Heart right ventricle (tissue), 16 donors: ENCODE data around the gene IQSEC3. TPM values are rescaled to one million over a fixed set of nuclear protein-coding genes. Genes with fewer than 3 reads are reported as not detected.
A peak's percentile ranks its signal among the peaks of the same experiment; 100 is the strongest.

ENCODE experiments used
- ATAC-seq, 8 donors: fragments of 200-7000 bp; cut with Tn5 transposase; one replicate each; pipeline ENCODE4 v1.9.1; 2020; ENCODE audit warnings: mild to moderate bottlenecking in 8 of 8, moderate library complexity in 8 of 8, moderate number of reproducible peaks in 1 of 8
- DNase-seq, 2 donors: peaks; one replicate each; pipeline ENCODE4 v3.0.0-alpha.2; 2020
- H3K27ac ChIP-seq, 10 donors: fragments of 200-600 bp; sonication (generic) in 2 of 10; one replicate each; pipeline versions ENCODE4 v1.5.0 to v1.8.0; 2020 to 2022; ENCODE audit warnings: mild to moderate bottlenecking in 3 of 10
- H3K27me3 ChIP-seq, 7 donors: fragments of 200-600 bp; one replicate each; pipeline ENCODE4 v1.8.0; 2021 to 2022; ENCODE audit warnings: mild to moderate bottlenecking in 2 of 7
- H3K36me3 ChIP-seq, 9 donors: fragments of 200-600 bp; sonication (generic) in 1 of 9; one replicate each; pipeline versions ENCODE4 v1.5.0 to v1.8.0; 2020 to 2022; ENCODE audit warnings: mild to moderate bottlenecking in 2 of 9
- H3K4me1 ChIP-seq, 9 donors: fragments of 200-600 bp; sonication (generic) in 1 of 9; one replicate each; pipeline versions ENCODE4 v1.5.0 to v1.8.0; 2020 to 2022; ENCODE audit warnings: mild to moderate bottlenecking in 4 of 9
- H3K4me3 ChIP-seq, 10 donors: fragments of 200-600 bp; sonication (generic) in 2 of 10; one replicate each; pipeline versions ENCODE4 v1.5.0 to v1.8.0; 2020 to 2022; ENCODE audit warnings: mild to moderate bottlenecking in 7 of 10, moderate library complexity in 2 of 10
- H3K9me3 ChIP-seq, 11 donors: fragments of 200-600 bp in 10 of 11; sonication (generic) in 2 of 11; one replicate each; pipeline versions ENCODE4 v1.5.0 to v1.8.0; 2013 to 2022; ENCODE audit warnings: mild to moderate bottlenecking in 2 of 11, control low read depth in 1 of 11, moderate library complexity in 1 of 11
- CTCF ChIP-seq, 9 donors: fragments of 200-600 bp; sonication (generic) in 2 of 9; IDR thresholded peaks; one replicate each; pipeline versions ENCODE4 v1.5.0 to v1.8.0; 2021 to 2022; ENCODE audit warnings: antibody characterized with exemption in 9 of 9, mild to moderate bottlenecking in 5 of 9, moderate library complexity in 1 of 9
- WGBS, 2 donors: extraction: QIAGEN DNeasy Blood & Tissue Kit; methylation state at CpG; one replicate each; pipeline ENCODE4 v1.1.7; 2013; ENCODE audit warnings: inconsistent platforms in 1 of 2; 5-methylcytosine and 5-hydroxymethylcytosine counted together
- intact Hi-C, 10 donors: fragments of 100-400 bp; cut with DNase I; formaldehyde crosslinking; loops; one replicate each; pipeline versions ENCODE4 v1.11.1 to v1.14.2; 2022
- polyA plus RNA-seq, 2 donors: library from polyadenylated mRNA; stranded (reverse); fragments of 200-250 nt; gene quantifications; one replicate each; pipeline ENCODE4 v1.2.3, GENCODE V29; 2013
- total RNA-seq, 10 donors: library from RNA; stranded (reverse); fragmentation: NEBNext Ultra II Directional in 3 of 10; extraction: Animal tissue kit (Norgen Biotek cat#: 25700) in 3 of 10; gene quantifications; one replicate each; pipeline versions ENCODE4 v1.2.1 to v1.2.4, GENCODE V29; 2021 to 2023
- donor health status: Arrhythmogenic right ventricular cardiomyopathy.
- donor health status: ischemic (EF 13 %, LVEDD 7.1; RV severe dilation, severe dysfunction).
- donor health status: healthy with polysubstance abuse.
- donor health status: DM: no; HTN: yes; CAD: no.
- donor health status: DM: no; HTN: no; CAD: no.
- donor health status: ischemic (EF 25% LVEDD 6.9; RV normal size, moderate dysfunction).
- donor health status: ischemic (EF 25% LVEDD 5.7; RV mildly dilated, moderate dysfunction).
- donor health status: healthy.
- donor health status: DM: yes; HTN: yes; CAD: no.
- donor health status: Ischemic cardiomyopathy.
- donor health status: ischemic (EF 35%, LVEDD 5.7; RV mildly dilated, moderate dysfunction).
- donor health status: nonischemic (EF 11% LVEDD 7.7; RV severe dilation, severe dysfunction).
- donor health status: DM: yes; HTN: yes; CAD: no.
- donor health status: PGD.
- donor health status: ischemic (EF 29% LVEDD 5.4; RV normal size, mild dysfunction).
- donor health status: nonischemic (EF 23%, LVEDD 6.1; RV moderate dilation, normal function).

Gene IQSEC3
- total and polyA plus RNA-seq, 12 donors: 0.30 to 2.7 (median 1.1) TPM

DNA sequence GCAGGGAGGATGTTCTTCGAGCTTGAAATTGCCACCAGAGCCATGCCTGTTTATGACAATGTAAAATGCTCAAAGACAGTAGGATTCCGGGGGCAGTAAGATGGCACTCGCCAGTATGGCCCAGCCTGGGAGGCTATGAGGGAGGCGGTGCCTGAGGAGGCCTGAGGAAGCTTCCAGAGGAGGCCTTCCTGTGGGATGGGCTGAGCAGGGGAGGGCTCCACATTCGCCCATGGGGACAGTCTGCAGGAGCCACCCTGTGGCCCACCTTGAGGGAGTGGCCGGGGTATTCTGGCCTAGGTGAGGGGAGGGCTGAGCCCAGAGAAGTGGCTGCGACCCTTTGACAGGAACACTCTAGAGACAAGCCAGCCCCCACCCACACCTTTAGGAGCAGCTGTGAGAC is 50.7 kb downstream of the IQSEC3 start:
- ATAC-seq (peak in 1 of 8 donors; percentile 24), DNase-seq (no peak)
- Histone ChIP-seq H3K4me1 (no peaks in the 10 kb centered on the region), H3K9me3 (no peaks in the 10 kb centered on the region), H3K4me3 (no peak overlapping the region), H3K27me3 (peaks cover 0 to 33% (median 9%) of the 10 kb centered on the region in 7 donors), H3K36me3 (no peaks in the 10 kb centered on the region), H3K27ac (no peak overlapping the region)
- intact Hi-C loops: no loop called here
- TF ChIP-seq CTCF (IDR thresholded peaks at IDR 0.05): no peak
- WGBS, 2 donors: 86 to 88% methylated on average over 7 of the region's 7 CpGs

DNA sequence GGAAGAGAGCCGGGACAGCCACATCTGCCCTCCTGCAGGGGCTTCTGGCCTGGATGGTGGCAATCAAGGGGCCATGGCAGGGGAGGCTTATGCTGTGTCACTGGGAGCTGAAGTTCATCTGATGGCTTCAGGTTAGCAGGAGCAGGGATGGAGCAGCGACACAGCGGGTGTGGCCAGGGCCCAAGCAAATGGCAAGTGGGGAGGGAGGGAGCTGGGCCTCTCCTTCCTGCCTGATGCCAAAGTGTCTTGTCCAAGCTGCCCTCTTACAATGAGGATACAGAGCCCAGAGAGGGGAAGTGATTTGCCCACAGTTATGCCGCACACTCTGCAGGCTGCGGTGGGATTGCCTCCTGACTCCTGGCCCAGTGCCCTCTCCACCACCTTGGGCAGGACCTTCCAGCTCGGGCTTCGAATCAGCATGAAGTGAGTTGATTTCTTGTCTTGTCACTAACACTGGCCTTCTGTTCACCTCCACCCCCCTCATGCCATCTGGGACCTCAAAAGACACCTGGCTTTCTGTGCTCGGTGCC is 51.3 kb downstream of the IQSEC3 start:
- ATAC-seq (no peak), DNase-seq (no peak)
- Histone ChIP-seq H3K27ac (no peak overlapping the region), H3K27me3 (peaks cover 0 to 30% (median 9%) of the 10 kb centered on the region in 7 donors), H3K4me1 (no peaks in the 10 kb centered on the region), H3K36me3 (no peaks in the 10 kb centered on the region), H3K4me3 (no peak overlapping the region), H3K9me3 (no peaks in the 10 kb centered on the region)
- intact Hi-C loops: no loop called here
- 88% methylated on average over 8 of the region's 8 CpGs for WGBS, 2 donors
- TF ChIP-seq CTCF (IDR thresholded peaks at IDR 0.05): no peak

DNA sequence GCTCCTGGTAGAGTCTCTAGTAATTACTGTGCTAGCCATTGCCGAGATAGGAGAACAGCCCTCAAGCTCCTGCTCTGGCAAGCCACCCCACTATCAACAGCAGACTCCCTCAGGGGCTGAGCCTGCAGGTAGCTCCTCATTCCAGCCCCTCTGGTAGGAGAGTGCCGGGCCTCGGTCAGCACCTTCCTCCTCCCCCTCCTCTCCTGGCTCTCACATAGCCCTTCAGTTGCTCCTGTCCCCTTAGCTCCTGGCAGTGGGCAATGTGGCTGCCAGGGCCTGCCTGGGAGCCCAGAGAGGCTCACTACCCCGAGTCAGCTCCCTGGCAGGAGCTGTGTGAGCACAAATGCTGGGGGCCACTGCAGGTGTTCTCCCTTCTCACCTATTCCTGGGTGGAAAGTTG is 52.0 kb downstream of the IQSEC3 start:
- WGBS, 2 donors: 61 to 64% methylated on average over 4 of the region's 4 CpGs
- H3K27me3 ChIP-seq: peaks cover 0 to 30% (median 9%) of the 10 kb centered on the region in 7 donors
- intact Hi-C loops: no loop called here

DNA sequence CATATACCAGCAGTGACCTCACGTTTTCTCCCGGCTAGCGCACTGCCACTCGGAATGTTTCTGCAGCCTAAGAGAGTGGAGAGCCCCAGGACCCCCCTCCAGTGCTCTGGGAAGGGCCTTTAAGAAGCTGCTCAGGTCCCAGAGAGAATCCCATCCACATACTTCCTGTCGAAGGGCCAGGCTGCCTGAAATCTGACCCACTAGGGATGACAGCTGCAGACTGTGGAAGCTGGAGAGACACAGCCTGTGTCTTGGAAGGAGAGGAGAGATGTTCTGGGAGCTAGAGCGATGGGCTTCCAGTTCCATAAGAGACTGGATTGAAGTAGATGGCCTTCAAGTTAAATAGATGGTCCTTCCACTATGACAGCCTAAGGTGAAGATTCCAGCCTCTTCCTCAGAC is 54.4 kb downstream of the IQSEC3 start:
- no peak for DNase-seq
- H3K36me3 ChIP-seq: no peaks in the 10 kb centered on the region
- TF ChIP-seq CTCF (IDR thresholded peaks at IDR 0.05): no peak
- H3K27ac ChIP-seq: no peak overlapping the region
- peaks cover 0 to 25% (median 10%) of the 10 kb centered on the region in 7 donors for H3K27me3 ChIP-seq
- ATAC-seq: no peak
- no peaks in the 10 kb centered on the region for H3K4me1 ChIP-seq
- WGBS, 2 donors: 63 to 67% methylated on average over 6 of the region's 6 CpGs
- intact Hi-C loops: no loop called here
- no peaks in the 10 kb centered on the region for H3K9me3 ChIP-seq
- H3K4me3 ChIP-seq: no peak overlapping the region

More for the DNA sequence above, 52.0 kb downstream of the IQSEC3 start:
- Histone ChIP-seq H3K4me3 (no peak overlapping the region), H3K36me3 (no peaks in the 10 kb centered on the region), H3K27ac (no peak overlapping the region), H3K9me3 (no peaks in the 10 kb centered on the region), H3K4me1 (no peaks in the 10 kb centered on the region)
- ATAC-seq (no peak), DNase-seq (no peak)
- TF ChIP-seq CTCF (IDR thresholded peaks at IDR 0.05): no peak
